HCT116 (cell line): ENCODE measurements around the gene CCDC32. TPM values are rescaled to one million over a fixed set of nuclear protein-coding genes. Genes with fewer than 3 reads are reported as not detected.

Experiments
- ATAC-seq: fragments of 200-7000 bp; cut with Tn5 transposase; 2 replicates; pipeline ENCODE4 v1.9.1; 2020; ENCODE audit warnings: mild to moderate bottlenecking, moderate library complexity
- BruUV-seq: library from RNA; stranded (reverse); fragments of 400-500 nt; replicated peaks from 2 replicates; lab custom pipeline; 2021; lab: Mats Ljungman, UMichigan
- CTCF ChIA-PET: fragments of 300-600 bp; sonication (Branson Sonifier 250); formaldehyde crosslinking; loops from one replicate; lab custom pipeline; 2021; ENCODE audit warnings: antibody characterized with exemption; lab: Charles Lee
- POLR2A ChIA-PET: fragments of 300-600, 350-600 bp; sonication (Branson Sonifier 250); formaldehyde crosslinking; loops from one replicate; lab custom pipeline; 2021; ENCODE audit warnings: antibody characterized with exemption; lab: Charles Lee
- RAD21 ChIA-PET, 2 experiments: fragments of 300-600 bp; sonication (Branson Sonifier 250); formaldehyde crosslinking; loops; one replicate each; lab custom pipeline; 2023; ENCODE audit warnings: low total read pairs in 2 of 2; ENCODE audit not compliant: uncharacterized antibody in 2 of 2, unreplicated experiment in 2 of 2, low non-redundant PET in 1 of 2; lab: Charles Lee
- DNase-seq: peaks from one replicate; pipeline ENCODE4 v3.0.0-alpha.2; 2010; ENCODE audit warnings: low read depth, low spot score
- H2AFZ ChIP-seq: fragments of 200-600 bp; shearing (Covaris generic), sonication (generic); 2 replicates; pipeline ENCODE4 v1.6.1; 2017; ENCODE audit warnings: low read depth, mixed run types, mixed read lengths, antibody characterized with exemption, low read length; ENCODE audit not compliant: poor library complexity, severe bottlenecking
- H3K27ac ChIP-seq: 2 replicates; pipeline ENCODE4 v1.5.1; 2012; ENCODE audit warnings: low read depth, low read length
- H3K27me3 ChIP-seq: fragments of 200-600 bp; sonication (generic); 2 replicates; pipeline ENCODE4 v1.6.1; 2016; ENCODE audit warnings: mixed run types, low read length, mixed read lengths; ENCODE audit not compliant: insufficient read depth
- H3K36me3 ChIP-seq, 2 experiments: fragments of 200-500 bp in 1 of 2; fragments of 200-600 bp in 1 of 2; sonication (Bioruptor generic) in 1 of 2; sonication (generic) in 1 of 2; 2 replicates each; pipeline versions ENCODE4 v1.5.1 to v1.6.1; 2014 to 2016; ENCODE audit warnings: low read length in 2 of 2, inconsistent platforms in 1 of 2, mixed read lengths in 1 of 2, mixed run types in 1 of 2; ENCODE audit not compliant: insufficient read depth in 2 of 2, control insufficient read depth in 1 of 2
- H3K4me1 ChIP-seq, 2 experiments: fragments of 200-600 bp in 1 of 2; sonication (generic) in 1 of 2; 2 replicates each; pipeline versions ENCODE4 v1.5.1 to v1.6.1; 2012 to 2017; ENCODE audit warnings: low read length in 2 of 2, inconsistent platforms in 1 of 2, mild to moderate bottlenecking in 1 of 2, mixed read lengths in 1 of 2, mixed run types in 1 of 2, moderate library complexity in 1 of 2; ENCODE audit not compliant: insufficient read depth in 2 of 2, control insufficient read depth in 1 of 2
- H3K4me2 ChIP-seq: fragments of 200-600 bp; sonication (generic); 2 replicates; pipeline ENCODE4 v1.6.1; 2017; ENCODE audit warnings: mixed run types, low read length, mixed read lengths
- H3K4me3 ChIP-seq, 2 experiments: fragments of 200-600 bp in 1 of 2; sonication (generic) in 1 of 2; replicated peaks in 1 of 2; 2 replicates each; pipeline ENCODE4 v1.5.1; 2011 to 2016; ENCODE audit warnings: low read length in 2 of 2, control low read depth in 1 of 2, low read depth in 1 of 2, mild to moderate bottlenecking in 1 of 2, mixed read lengths in 1 of 2, mixed run types in 1 of 2
- H3K79me2 ChIP-seq: fragments of 200-600 bp; sonication (generic); 2 replicates; pipeline ENCODE4 v1.6.1; 2017; ENCODE audit warnings: mild to moderate bottlenecking, mixed run types, low read length, moderate library complexity, mixed read lengths; ENCODE audit not compliant: insufficient read depth
- H3K9ac ChIP-seq: fragments of 200-600 bp; sonication (generic); 2 replicates; pipeline ENCODE4 v1.6.1; 2016; ENCODE audit warnings: low read length, mixed read lengths
- H3K9me2 ChIP-seq: fragments of 200-600 bp; sonication (generic), shearing (Covaris generic); 2 replicates; pipeline ENCODE4 v1.6.1; 2017; ENCODE audit warnings: mixed run types, mild to moderate bottlenecking, moderate library complexity; ENCODE audit not compliant: insufficient read depth
- H3K9me3 ChIP-seq, 2 experiments: fragments of 200-500 bp in 1 of 2; fragments of 200-600 bp in 1 of 2; sonication (Bioruptor generic) in 1 of 2; sonication (generic) in 1 of 2; 2 replicates each; pipeline ENCODE4 v1.6.1; 2014 to 2017; ENCODE audit warnings: low read length in 2 of 2, mixed read lengths in 2 of 2, inconsistent platforms in 1 of 2, low read depth in 1 of 2, mild to moderate bottlenecking in 1 of 2, mixed run types in 1 of 2, moderate library complexity in 1 of 2; ENCODE audit not compliant: control insufficient read depth in 1 of 2, insufficient read depth in 1 of 2
- H4K20me1 ChIP-seq: fragments of 200-600 bp; sonication (generic), shearing (Covaris generic); 2 replicates; pipeline ENCODE4 v1.6.1; 2017; ENCODE audit warnings: mixed run types, mild to moderate bottlenecking, moderate library complexity; ENCODE audit not compliant: insufficient read depth
- CEBPB ChIP-seq: IDR thresholded peaks from 2 replicates; pipeline ENCODE4 v1.6.1; 2012; ENCODE audit warnings: low read depth
- EZH2phosphoT487 ChIP-seq: fragments of 200-600 bp; IDR thresholded peaks from 2 replicates; pipeline ENCODE4 v1.6.1; 2018; ENCODE audit warnings: antibody characterized with exemption, borderline replicate concordance
- REST ChIP-seq: IDR thresholded peaks from 2 replicates; pipeline ENCODE4 v1.6.1; 2012; ENCODE audit warnings: low read depth
- SIN3A ChIP-seq: IDR thresholded peaks from 2 replicates; pipeline ENCODE4 v1.6.1; 2012; ENCODE audit warnings: low read depth
- YY1 ChIP-seq: IDR thresholded peaks from 2 replicates; pipeline ENCODE4 v1.6.1; 2011; ENCODE audit warnings: low read length, low read depth, moderate library complexity, mild to moderate bottlenecking; ENCODE audit not compliant: insufficient replicate concordance; ENCODE audit errors: extremely low read depth
- intact Hi-C: fragments of 100-400 bp; cut with micrococcal nuclease; formaldehyde crosslinking; loops from 2 replicates; pipeline ENCODE4 v1.10.0; 2022
- total RNA-seq: library from RNA; stranded (reverse); gene quantifications from one replicate; pipeline ENCODE4 v1.2.1, GENCODE V29; 2021; ENCODE audit not compliant: unreplicated experiment
- TF ChIP-seq, protein P1 (sequence below): IDR thresholded peaks from 2 replicates; pipeline ENCODE4 v1.6.1; 2012
- TF ChIP-seq, protein P2 (sequence below): IDR thresholded peaks from 2 replicates; pipeline ENCODE4 v1.6.1; 2011; ENCODE audit warnings: mild to moderate bottlenecking, low read length, moderate library complexity; ENCODE audit not compliant: insufficient replicate concordance; ENCODE audit errors: extremely low read depth

CCDC32 gene
- total RNA-seq, 1 experiment from 2014 or later, result 18.6 TPM

DNA sequence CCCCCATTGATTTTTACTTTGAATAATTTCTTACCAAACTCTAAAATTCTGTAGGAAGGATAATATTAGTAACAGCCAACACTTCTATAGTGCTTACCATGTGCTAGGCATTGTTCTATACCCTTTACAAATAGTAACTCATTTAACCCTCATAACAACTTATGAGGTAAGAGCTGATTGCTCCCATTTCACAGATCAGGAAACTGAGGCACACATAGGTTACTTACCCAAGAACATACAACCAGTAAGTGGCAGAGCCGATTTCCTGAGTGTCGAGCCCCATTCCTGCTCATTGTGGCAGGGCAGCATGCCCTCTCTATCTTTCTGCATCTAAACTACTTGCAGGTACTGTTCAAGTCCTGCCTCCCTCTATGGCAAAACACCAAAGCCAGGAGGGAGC is 9.0 kb downstream of the CCDC32 start:
- no TSS peak for BruUV-seq
- no peaks in the 10 kb centered on the region for H3K9me3 ChIP-seq
- peaks cover 3 to 10% of the 10 kb centered on the region in 2 experiments; a peak in 2 of 4 replicates for H3K36me3 ChIP-seq
- H3K9ac ChIP-seq, result no peak overlapping the region
- TF ChIP-seq EZH2phosphoT487 (no peak), REST (no peak), SIN3A (no peak), CEBPB (no peak), YY1 (no peak)
- TF ChIP-seq, protein P1, sequence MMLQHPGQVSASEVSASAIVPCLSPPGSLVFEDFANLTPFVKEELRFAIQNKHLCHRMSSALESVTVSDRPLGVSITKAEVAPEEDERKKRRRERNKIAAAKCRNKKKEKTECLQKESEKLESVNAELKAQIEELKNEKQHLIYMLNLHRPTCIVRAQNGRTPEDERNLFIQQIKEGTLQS, result no peak
- TF ChIP-seq, protein P2, sequence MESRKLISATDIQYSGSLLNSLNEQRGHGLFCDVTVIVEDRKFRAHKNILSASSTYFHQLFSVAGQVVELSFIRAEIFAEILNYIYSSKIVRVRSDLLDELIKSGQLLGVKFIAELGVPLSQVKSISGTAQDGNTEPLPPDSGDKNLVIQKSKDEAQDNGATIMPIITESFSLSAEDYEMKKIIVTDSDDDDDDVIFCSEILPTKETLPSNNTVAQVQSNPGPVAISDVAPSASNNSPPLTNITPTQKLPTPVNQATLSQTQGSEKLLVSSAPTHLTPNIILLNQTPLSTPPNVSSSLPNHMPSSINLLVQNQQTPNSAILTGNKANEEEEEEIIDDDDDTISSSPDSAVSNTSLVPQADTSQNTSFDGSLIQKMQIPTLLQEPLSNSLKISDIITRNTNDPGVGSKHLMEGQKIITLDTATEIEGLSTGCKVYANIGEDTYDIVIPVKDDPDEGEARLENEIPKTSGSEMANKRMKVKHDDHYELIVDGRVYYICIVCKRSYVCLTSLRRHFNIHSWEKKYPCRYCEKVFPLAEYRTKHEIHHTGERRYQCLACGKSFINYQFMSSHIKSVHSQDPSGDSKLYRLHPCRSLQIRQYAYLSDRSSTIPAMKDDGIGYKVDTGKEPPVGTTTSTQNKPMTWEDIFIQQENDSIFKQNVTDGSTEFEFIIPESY, result no peak
- TF ChIP-seq, all 23 proteins: peak for 0
- ChIA-PET RAD21 (no interaction called here), POLR2A (no interaction called here), CTCF (no interaction called here)
- intact Hi-C loops, result no loop called here
- H3K79me2 ChIP-seq, result no peaks in the 10 kb centered on the region
- H3K4me2 ChIP-seq, result no peak overlapping the region
- no peaks in the 10 kb centered on the region for H3K27me3 ChIP-seq
- H3K4me1 ChIP-seq, result no peaks in the 10 kb centered on the region
- ATAC-seq (no peak), DNase-seq (no peak)
- H3K27ac ChIP-seq, result no peak overlapping the region
- no peaks in the 10 kb centered on the region for H3K9me2 ChIP-seq
- no peaks in the 10 kb centered on the region for H4K20me1 ChIP-seq
- no peak overlapping the region for H2AFZ ChIP-seq
- no peak overlapping the region for H3K4me3 ChIP-seq
